ENCODE measurements around the gene ABLIM3.

ABLIM3 gene

DNA sequence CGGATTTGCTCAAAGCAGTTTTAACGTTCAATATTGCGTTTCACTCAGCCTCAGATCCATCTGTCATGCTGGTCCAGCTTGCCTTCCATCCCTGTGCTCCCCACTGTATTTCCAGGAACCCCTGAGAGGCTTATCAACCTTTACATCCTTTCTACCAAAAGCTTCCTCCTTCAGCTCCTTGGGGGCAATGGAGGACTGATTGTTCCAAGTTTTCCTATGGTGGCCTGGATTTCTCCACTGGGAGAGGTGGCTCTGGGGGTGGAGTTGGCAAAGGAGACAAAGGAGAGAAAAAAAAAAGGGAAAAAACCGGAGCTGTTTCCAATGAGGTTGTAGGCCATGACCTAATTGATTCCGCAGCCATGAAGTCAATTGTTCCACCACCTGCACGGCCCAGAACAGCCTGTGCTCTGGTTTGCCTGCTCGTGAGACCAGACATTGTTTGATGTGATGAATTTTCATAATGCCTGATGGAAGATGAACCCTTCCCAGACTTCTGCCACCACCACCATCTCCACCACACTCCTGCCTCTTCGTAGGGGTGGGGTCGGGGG, 54.1 kb downstream of the ABLIM3 start:
- no peak for DNase-seq

DNA sequence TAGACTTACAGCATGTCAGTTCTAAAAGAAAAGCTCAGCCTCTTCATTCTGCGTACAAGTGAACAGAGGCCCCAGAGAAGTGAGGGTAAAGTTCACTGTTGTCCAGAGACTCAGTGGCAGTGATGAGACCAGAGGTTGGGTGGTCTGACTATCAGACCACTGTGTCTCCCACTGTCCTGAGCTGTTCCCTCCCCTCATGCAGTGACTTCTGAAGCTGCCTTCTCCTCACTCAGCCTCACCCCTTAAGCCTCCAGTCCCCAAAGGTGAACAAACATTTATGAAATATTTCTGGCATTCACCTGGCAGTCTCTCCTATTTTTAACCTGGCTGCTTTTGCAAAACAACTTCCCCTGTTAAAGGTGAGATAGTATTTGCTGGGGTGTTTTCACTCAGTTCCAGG, 54.7 kb downstream of the ABLIM3 start:
- DNase-seq = no peak

DNA sequence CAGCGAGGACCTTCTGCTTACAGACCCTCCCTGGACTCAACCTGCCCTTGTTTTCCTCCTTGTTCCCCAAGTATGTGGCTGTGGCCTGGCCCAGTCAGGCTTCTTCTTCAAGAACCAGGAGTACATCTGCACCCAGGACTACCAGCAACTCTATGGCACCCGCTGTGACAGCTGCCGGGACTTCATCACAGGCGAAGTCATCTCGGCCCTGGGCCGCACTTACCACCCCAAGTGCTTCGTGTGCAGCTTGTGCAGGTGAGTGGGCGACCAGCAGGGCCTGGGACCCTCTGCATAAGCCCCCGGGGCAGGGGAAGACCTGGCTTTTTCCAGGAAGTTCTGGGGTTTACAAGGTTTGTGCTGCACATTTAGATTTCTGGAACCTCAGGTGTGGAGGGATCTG, 56.9 kb downstream of the ABLIM3 start:
- DNase-seq = no peak

DNA sequence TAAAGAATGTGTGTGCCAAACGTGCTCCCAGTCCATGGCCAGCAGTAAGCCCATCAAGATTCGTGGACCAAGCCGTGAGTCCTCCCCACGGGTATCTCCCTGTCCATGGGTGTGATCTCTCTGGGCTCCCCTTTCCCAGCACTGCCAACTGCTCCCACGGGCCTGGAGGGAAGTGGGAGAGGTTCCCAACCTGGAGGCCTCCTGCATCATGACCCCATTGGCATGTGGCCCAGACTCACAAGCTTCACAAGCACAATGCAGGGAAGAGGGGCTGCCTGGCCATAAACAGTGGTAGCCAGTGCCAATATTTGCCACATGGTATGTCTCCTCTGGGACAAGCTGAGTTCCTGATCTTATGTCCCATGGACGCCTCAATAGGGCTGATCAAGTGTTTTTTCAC, 59.1 kb downstream of the ABLIM3 start:
- no peak for DNase-seq

DNA sequence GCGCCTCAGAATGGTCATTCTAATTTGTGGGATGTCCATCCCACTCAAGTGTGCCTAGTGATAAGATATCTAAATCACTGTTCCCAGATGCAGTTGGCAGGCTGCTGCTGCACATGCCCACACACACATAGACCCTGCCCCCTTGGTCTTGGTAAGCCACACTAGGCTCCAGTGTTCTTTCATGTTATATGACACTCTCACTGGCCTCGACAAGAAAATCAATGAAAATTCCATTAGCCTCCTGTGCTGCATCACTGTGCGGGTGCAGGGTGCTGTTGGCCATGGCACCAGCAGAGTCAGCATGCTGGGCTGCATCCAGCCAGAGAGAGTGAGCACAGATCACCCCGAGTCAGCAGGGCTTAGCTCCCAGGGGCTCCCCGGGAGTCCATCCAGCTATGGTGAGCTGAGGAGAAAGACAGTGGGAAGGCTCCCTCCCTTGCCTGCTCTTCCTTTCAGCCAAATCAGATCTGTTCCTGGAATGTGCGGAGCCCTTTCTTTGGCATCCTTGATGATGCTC, 59.9 kb downstream of the ABLIM3 start:
- no peak for DNase-seq

DNA sequence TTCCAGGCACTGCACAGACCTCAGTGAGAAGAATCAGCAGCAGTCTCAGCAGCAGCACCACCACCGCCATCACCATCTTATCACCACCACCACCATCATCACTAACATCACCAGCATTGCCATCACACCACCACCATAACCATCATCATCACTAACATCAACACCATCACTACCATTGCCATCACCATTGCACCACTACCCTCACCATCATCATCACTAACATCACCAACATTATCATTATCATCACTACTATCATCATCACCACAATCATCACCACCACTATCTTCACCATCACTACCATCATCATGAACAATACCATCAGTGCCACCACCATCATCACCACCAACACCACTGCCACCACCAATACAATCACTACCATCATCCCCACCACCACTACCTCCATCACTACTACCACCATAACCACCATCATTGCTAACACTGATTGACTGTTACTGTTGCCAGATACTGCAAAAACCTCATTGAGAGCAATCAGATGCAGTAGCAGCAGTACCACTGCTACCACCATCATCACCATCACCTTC, 61.7 kb downstream of the ABLIM3 start:
- DNase-seq = no peak

DNA sequence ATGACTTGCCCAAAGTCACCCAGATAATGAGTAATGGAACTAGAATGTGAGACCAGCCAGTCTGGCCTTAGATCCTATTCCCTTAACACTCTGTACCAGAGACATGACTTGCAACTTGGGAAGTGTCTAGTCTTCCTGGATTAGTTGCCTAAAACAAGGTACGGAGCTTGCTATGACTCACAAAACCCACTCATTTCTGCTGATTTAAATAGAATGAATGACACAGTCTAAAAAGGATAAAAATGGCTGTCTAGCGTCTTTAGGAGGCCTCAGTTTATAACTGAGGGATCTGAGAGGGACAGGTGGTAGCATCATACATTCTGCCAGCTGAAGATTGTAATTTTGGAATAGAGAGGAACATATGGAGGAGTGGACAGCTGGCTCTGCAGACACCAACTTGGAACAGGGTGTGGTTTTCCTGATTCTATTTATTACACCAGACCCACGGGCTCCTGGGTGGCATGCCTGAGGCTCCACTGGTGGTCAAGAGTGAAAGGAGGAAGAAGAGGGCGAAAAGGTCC, 62.7 kb downstream of the ABLIM3 start:
- DNase-seq = no peak

DNA sequence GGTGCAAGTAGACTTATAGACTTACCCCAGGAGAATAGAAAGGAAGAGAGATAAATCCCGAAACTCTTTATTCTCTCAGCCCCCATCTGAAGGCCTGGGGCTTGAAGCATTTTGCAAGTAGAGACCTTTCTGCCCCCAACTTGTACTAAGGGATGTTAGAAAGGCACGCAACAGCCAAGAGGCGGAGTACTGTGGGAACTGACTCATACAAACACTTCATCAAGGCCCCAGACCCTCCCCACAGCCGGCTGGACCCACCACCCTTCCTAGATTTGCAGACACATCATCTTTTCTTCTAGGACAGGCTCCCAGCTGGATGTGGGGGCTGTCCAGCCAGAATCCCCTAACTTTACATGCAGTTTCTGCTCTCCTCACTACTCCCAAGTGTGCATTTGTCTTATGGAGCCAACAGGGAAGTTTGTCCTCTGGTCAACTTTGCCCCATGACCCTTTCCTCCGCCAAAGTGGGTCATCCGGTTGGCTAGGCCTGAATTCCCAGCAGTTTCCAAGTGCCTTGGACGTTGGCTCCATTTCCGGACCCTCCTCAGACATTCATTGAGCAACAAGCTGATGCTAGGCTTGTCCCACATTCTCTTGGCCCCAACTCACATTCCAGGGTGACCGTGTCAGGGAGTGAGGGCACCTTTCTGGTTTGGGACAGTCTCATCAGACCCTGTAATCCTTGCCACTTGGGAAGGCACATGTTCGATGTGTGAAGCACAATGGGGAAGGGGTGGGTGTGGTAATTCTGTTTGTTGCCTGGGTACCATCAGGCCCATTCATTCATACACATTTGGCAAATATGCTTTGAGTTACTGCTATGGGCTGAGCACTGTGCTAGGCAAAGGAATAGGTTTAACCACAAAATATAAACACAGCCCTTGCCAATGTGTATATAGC, 64.6 kb downstream of the ABLIM3 start:
- peak; percentile 49 for DNase-seq

DNA sequence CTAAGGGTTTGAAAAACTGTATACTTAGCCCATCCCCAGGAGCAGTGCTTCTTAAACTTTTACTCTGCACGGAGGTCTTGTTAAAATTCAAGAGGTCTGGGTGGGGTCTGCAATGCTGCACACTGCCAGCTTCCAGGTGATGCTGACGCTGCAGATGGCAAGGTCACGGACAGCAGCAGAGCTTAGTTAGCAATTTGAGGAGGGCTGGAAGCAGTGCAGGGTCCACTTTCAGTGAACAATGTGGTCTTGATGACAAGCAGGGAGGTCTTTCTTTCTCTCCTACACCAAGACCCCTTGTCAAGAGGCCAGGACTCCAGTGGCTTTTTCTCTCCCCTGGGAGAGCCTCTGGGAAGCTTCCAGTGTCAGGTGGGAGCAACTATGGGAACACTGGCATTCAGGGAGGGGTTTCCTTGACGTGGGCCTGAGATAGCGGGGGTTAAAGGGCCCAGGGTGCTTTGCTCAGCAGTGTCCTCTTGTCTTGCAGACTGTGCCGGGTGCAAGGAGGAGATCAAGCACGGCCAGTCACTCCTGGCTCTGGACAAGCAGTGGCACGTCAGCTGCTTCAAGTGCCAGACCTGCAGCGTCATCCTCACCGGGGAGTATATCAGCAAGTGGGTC, 65.3 kb downstream of the ABLIM3 start:
- DNase-seq = no peak

DNA sequence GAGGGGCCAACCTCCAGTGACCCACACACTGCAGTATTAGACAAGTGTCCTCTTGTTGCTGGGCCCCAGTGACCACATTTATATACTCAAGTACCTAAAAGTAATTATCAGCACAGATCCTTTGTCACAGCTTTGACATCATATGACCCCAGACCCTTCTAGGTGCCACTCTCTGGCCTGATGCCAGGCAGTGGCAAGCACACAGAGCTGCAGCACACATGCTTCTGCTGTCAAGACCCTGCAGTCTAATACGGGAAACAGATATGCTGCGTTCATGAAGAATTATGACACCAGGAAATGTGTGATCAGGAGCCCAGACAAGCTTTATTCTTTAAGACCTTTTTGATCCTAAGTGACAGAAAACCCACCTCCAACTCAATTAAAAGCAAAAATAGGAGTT, 66.5 kb downstream of the ABLIM3 start:
- no peak for DNase-seq

DNA sequence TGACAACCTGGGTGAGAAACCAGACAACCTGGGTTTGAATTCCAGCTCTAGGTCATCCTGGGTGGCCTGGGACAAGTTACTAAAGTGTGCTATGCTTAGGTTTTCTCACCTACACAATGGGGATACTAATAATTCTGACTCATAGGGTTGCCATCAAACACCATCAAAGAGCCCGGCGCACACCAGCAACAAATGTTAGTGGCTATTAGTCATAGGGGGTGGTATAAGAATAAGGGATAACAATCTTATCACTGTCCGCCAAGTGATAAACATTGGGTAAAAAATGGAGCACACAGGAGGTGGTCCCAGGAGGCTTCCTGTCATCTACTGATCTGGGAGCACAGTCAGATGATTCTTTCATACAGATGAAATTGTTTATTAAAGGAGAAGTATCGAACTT, 68.9 kb downstream of the ABLIM3 start:
- peak; percentile 67 for DNase-seq

DNA sequence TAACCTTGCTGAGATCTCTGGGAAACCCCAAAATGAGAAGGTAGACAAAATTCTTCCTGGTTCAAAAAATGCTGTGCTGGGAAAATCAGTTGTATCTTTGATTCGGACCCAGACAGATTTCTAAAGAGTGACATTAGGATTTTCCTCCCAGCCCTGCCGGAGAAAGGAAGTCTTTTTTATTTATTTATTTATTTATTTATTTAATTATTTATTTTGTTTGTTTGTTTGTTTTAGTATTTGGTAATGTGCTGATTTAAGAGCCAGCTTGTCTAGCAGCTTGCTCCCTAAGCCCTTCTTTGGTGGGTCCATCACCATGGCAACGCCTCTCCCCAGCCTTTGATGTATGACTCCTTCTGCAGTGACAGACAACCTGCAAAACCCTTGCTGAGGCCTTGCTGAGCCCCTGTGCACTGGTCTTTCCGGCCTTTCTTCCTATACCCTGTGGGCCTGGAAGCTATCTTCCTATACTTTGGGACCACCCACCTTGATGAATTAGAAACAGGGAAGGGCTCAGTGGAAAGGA, 69.7 kb downstream of the ABLIM3 start:
- no peak for DNase-seq

DNA sequence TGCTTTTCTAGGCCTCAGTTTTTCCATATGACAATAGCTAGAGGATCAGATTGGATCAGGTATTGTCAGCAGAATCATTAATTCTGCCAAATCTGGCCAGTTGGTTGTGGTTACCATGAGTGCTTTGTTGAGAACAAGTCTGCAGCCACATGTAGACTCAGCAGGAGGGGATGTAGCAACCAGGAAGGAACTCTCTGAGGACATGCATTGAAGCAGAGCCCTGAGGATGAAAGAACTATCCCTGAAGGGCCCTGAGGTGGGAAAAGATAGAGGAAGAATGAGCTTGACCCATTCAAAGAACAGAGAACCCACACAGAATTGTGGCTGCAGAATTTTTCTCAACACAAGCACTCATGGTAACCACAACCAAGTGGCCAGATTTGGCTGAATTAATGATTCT, 70.3 kb downstream of the ABLIM3 start:
- DNase-seq = peak; percentile 42

DNA sequence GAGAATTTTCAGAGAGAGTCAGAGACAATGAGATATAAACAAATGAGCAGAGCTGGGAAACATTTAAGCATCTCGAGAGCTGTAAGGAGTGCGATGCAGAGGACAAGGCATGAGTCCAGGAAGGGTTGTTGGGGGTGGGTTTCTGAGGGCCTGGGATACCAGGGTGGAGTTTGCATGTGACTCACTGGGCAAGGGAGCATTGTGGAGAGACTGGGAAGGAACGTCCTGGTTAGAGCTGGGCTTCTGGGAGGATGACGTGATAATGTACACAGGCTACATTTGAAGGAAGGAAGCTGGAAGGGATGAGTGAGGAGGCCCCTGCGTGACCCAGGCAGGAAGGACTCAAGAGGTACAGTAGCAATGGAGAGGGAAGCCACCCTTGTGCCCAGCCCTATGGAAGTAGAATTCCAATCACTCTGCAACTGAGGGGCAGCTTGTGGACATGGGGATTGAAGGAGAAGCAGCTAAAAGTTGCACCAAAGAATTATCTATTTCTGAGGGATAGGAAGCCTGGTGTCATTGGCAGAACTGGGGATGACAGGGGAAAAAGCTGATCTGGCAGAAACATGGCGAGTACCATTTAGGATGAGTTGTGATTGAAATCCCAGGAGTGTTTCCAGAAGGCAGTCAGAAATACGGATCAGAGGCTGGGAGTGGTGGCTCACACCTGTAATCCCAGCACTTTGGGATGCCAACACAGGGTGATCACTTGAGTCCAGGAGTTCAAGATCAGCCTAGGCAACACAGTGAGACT, 71.1 kb downstream of the ABLIM3 start:
- peak; percentile 92 for DNase-seq

DNA sequence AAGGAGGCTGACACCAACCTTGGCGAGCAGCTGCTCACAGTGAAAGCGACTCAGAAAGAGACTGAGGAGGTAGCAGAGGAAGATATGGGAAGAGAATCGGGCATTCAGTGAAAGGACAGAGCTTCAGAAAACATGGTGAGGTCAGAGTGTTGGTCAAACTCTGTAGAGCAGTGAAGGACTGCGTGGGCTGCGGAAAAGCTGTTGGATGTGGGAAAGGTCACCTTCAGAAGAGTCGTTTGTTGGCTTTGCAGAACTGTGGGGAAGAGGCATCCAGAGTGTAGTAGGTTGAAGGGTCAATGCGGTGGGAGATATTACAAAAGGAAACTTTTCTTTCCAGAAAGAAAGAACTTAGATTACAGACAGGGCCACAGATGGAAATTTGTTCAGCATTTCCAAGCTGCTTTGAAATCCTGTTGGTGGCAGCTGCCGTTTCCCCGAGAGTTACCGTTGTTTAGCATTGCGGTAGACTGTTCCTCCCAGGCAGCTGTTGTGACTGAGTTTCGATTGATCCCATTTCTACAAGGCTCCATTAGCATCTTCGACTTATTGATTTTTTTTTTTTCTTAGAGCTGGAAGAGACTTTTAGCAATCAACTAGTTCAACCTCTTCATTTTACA, 72.1 kb downstream of the ABLIM3 start:
- DNase-seq = no peak

DNA sequence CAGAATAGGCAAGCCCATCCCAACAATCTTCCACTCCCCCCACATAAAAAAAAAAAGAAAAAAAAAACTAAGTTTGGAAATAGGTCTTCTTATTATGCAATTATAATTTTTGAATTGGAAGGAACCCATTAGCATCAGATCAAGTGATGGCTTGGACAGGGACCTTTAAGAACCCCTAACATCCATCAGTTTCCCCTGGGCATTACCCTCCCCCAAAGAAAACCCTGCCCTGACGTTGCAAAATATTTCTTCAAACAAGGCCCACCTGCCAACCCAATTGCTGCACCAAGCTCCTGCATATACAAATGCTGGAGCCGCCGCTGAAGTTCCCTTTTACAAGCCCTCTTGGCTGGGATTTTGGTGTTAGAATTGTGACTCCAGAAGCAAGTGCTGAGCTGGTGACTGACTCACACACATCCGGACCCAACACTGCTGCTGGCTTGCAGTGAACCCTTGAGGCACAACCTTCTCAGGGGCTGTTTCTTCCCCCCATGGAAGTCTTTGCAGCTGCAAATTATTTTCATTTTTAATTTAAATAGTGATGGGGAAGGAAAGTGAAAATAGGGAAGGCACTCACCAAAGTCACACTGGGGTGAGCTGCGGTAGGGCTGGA, 74.3 kb downstream of the ABLIM3 start:
- no peak for DNase-seq

DNA sequence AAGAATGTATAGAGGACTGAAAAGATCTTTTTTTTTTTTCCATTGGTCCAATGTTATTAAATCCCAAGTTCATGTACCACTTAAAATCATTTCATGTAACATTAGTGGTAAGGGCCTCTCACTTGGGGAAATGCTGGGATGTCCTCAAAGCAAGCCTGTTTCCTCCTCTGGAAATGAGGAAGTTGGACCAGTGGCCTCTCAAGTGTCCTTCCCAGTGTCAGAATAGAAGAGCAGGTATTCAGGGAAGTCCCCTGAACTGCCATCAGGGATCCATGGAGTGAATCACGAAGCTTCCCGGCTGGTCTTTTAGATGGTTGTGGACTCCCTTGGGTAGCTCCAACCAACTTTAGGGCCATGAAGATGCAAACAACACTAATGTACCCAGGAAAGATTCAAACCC, 75.2 kb downstream of the ABLIM3 start:
- DNase-seq = no peak

DNA sequence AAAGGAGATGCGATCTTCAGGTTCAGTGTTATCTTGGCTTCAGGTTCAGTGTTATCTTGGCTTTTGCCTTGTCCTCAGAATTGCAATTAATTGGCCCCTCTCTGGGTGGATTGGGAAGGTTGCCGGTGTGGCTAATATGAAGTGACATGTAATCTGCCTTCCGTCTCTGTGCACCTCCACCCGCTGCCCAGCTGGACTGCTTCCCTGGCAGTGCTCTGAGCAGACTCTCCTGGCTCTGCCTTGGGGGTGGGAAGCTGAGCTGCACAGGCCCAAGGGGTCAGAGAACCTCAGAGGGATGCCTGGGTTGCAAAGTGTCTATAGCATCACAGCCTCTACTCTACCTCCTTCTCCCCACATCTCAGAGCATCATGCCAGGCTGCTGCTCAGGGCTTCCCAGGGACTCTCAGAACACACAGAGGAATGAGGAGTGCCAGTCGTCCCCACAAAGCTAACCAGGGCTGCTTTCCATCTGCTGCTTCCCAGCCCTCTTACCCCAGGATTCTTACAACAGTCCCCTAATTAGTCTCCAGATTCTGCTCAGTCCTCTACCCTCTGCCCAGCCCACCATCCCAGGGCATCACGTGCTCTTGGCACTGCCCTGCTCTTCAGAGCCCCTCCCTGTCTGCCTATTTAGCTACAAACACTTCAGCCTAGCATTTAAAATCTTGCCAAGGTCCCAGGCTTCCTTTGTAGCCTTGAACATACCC, 76.0 kb downstream of the ABLIM3 start:
- no peak for DNase-seq

DNA sequence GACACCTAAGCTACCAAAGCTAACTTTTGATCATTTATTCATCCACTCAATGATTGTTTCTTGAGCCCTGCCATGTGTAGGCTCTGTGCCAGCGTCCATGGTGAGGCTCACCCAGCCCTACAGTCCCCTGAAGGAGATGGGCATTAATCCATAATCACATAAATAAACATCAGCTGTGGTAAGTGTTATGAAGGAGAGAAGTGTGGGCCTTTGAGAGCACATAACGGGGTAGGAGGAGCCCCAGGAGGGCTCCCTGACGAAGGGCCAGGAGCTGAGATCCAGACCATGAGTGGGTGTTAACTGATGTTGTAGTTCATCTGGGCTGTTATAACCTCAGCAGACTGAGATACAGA, 76.5 kb downstream of the ABLIM3 start:
- no peak for DNase-seq

DNA sequence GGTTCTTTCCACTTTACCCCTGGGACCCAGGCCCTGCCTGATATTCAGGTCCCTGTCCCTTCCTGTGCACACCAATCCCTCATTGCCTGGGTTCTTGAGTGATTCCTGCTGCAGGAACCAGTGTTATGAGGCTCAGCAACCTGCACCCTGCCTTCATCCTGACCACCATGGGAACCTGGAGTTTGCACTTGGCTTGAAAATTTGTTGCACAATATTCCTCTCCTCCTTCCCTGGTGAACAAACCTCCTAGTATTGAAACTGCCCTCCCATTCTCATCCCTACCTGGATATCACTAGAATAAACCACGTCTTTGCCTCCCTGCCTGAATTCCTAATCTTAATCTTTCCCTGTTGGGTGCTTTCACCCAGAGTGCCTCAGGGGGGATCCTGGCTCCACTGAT, 78.3 kb downstream of the ABLIM3 start:
- peak; percentile 35 for DNase-seq

DNA sequence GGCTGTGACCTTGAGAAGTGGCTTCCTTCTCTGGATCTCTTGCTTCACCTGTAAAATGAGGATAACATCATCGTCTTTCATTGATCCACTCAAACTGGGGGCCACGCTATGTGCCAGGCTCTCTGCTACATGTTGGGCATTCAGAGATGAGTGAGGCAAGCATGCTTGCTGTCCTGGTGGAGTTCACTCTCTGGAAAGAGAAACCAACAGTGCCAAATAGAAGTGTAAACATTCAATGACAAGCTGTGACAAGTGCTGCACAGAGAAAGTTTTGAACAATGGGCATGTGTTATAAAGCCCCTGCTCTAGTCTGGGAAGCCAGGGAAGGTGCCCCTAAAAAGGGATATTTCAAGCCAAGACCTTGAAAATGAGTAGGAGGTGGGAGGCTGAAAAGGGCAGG, 79.5 kb downstream of the ABLIM3 start:
- DNase-seq = no peak
